Mesendoderm (in vitro differentiated cells): ENCODE results near the gene IRX2.

Source experiments
- DNase-seq: peaks from one replicate; pipeline ENCODE4 v3.0.0; 2013
- H2AK5ac ChIP-seq: 2 replicates; pipeline ENCODE4 v1.6.1; 2013; ENCODE audit warnings: low read length, inconsistent platforms
- H2BK120ac ChIP-seq: 2 replicates; pipeline ENCODE4 v1.6.1; 2013; ENCODE audit warnings: low read depth, mild to moderate bottlenecking, low read length, moderate library complexity, mixed read lengths
- H2BK15ac ChIP-seq: replicated peaks from 2 replicates; pipeline ENCODE4 v1.6.1; 2013; ENCODE audit warnings: low read depth, mild to moderate bottlenecking, moderate library complexity
- H2BK5ac ChIP-seq: 2 replicates; pipeline ENCODE4 v1.6.1; 2013; ENCODE audit warnings: low read length, inconsistent platforms
- H3K18ac ChIP-seq: 2 replicates; pipeline ENCODE4 v1.6.1; 2013; ENCODE audit warnings: mild to moderate bottlenecking, low read length, mixed read lengths
- H3K23ac ChIP-seq: one replicate; pipeline ENCODE4 v1.6.1; 2013; ENCODE audit warnings: low read length
- H3K27ac ChIP-seq: 2 replicates; pipeline ENCODE4 v1.5.1; 2013; ENCODE audit warnings: low read depth, mild to moderate bottlenecking, inconsistent platforms, low read length, moderate library complexity
- H3K27me3 ChIP-seq: 2 replicates; pipeline ENCODE4 v1.6.1; 2013; ENCODE audit warnings: low read length, control low read depth, mild to moderate bottlenecking, inconsistent platforms; ENCODE audit not compliant: insufficient read depth, poor library complexity
- H3K36me3 ChIP-seq: 2 replicates; pipeline ENCODE4 v1.6.1; 2013; ENCODE audit warnings: low read length, inconsistent platforms; ENCODE audit not compliant: control insufficient read depth, insufficient read depth
- H3K4ac ChIP-seq: one replicate; pipeline ENCODE4 v1.6.1; 2013; ENCODE audit warnings: low read depth, mild to moderate bottlenecking, low read length, moderate library complexity
- H3K4me1 ChIP-seq: 2 replicates; pipeline ENCODE4 v1.6.1; 2013; ENCODE audit warnings: low read depth, low read length, inconsistent platforms; ENCODE audit not compliant: control insufficient read depth
- H3K4me2 ChIP-seq: 2 replicates; pipeline ENCODE4 v1.6.1; 2013; ENCODE audit warnings: low read length
- H3K4me3 ChIP-seq: 2 replicates; pipeline ENCODE4 v1.5.1; 2013; ENCODE audit warnings: mild to moderate bottlenecking, low read length
- H3K56ac ChIP-seq: one replicate; pipeline ENCODE4 v1.6.1; 2013; ENCODE audit warnings: low read length
- H3K79me1 ChIP-seq: 2 replicates; pipeline ENCODE4 v1.6.1; 2013; ENCODE audit warnings: low read length, inconsistent platforms
- H3K79me2 ChIP-seq: 2 replicates; pipeline ENCODE4 v1.6.1; 2013; ENCODE audit warnings: mild to moderate bottlenecking, low read length; ENCODE audit not compliant: control insufficient read depth, insufficient read depth
- H3K9ac ChIP-seq: 2 replicates; pipeline ENCODE4 v1.6.1; 2013; ENCODE audit warnings: low read length, inconsistent platforms
- H4K5ac ChIP-seq: one replicate; pipeline ENCODE4 v1.6.1; 2013; ENCODE audit warnings: low read length
- H4K8ac ChIP-seq: one replicate; pipeline ENCODE4 v1.6.1; 2013; ENCODE audit warnings: low read depth, mild to moderate bottlenecking, control low read depth, low read length, moderate library complexity
- WGBS: extraction: QIAGEN DNeasy Blood & Tissue Kit; methylation state at CpG from one replicate; pipeline ENCODE4 v1.1.7; 2013; ENCODE audit warnings: low lambda C conversion rate, missing lambda C conversion rate; ENCODE audit not compliant: insufficient coverage; ENCODE audit errors: extremely low coverage; 5-methylcytosine and 5-hydroxymethylcytosine counted together

IRX2 gene

DNA sequence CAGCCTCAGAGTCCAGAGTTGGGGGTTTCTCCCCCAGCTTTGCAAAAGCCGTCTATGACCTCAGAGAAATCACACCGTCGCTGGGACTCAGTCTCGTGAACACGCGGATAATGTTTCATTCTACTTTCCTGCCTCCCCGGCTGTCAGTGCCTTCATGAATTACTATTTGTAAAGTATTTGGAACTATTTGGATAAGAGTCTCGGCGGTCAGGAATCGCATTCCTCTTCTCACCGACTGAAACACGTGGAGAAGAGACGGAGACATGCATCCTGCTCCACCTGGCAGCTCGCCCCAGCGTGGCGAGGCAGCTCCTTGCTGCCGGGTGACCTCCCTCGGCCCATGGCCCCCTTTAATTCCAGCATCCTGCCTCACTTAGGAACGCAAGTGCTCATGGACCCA, 23.9 kb downstream of the IRX2 start:
- H3K36me3 ChIP-seq, result no peaks in the 10 kb centered on the region
- no peak overlapping the region for H2BK120ac ChIP-seq
- H3K4me2 ChIP-seq, result no peak overlapping the region
- H3K56ac ChIP-seq, result no peak overlapping the region
- no peak overlapping the region for H2BK15ac ChIP-seq
- H4K8ac ChIP-seq, result no peak overlapping the region
- no peak overlapping the region for H3K27ac ChIP-seq
- no peaks in the 10 kb centered on the region for H3K79me2 ChIP-seq
- no peaks in the 10 kb centered on the region for H3K4me1 ChIP-seq
- H3K4ac ChIP-seq, result no peak overlapping the region
- no peak overlapping the region for H3K4me3 ChIP-seq
- no peak for DNase-seq
- H3K23ac ChIP-seq, result no peak overlapping the region
- no peak overlapping the region for H2BK5ac ChIP-seq
- H3K27me3 ChIP-seq, result no peaks in the 10 kb centered on the region
- no peak overlapping the region for H3K9ac ChIP-seq
- no peak overlapping the region for H2AK5ac ChIP-seq
- no CpG with 5 or more reads among the region's 19 CpGs for WGBS
- H3K18ac ChIP-seq, result no peak overlapping the region
- no peaks in the 10 kb centered on the region for H3K79me1 ChIP-seq
- H4K5ac ChIP-seq, result no peak overlapping the region

DNA sequence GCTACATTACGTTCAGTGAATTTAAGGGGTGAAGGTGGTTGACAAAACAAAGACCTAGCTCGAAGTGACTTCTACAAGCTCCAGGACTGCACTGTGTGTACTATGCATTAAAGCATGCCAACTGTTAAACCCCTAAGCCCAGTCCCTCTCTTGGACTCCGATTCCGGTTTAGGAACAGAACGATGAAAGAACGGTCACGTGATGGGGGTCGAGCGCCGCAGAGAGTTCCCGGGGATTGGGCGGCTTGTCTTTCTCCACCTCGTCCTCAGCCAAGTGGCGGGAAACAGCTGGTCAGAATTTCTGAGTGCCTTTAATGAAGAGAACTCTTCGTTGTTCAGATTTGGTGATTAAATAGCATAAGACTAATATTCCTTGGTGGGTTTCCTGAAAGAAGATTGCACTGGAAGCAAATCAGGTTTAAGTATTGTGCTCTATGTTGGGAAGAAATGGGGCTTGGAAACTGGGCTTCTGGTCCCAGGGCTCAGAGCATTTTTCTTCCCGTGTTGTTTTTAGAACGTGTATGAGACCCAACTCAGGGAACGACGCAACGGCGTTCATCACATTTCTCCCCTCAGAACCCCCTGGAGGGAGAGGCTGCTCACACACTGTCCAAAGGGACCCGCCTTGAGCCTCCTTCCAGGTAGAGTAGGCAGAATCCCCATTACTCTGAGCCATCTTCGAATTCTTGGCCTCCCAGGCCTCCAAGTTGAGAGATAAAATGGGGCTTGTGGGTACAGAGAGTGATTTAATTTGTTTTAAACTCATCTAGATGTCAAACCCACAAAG, 25.3 kb downstream of the IRX2 start:
- H3K4me1 ChIP-seq, result no peaks in the 10 kb centered on the region
- H3K56ac ChIP-seq, result no peak overlapping the region
- H2AK5ac ChIP-seq, result no peak overlapping the region
- no peak overlapping the region for H4K8ac ChIP-seq
- no peak overlapping the region for H2BK5ac ChIP-seq
- H3K79me1 ChIP-seq, result no peaks in the 10 kb centered on the region
- no peak overlapping the region for H4K5ac ChIP-seq
- no peak overlapping the region for H3K18ac ChIP-seq
- no peak overlapping the region for H3K27ac ChIP-seq
- no peak overlapping the region for H2BK120ac ChIP-seq
- no peak overlapping the region for H2BK15ac ChIP-seq
- H3K4ac ChIP-seq, result no peak overlapping the region
- no peak overlapping the region for H3K9ac ChIP-seq
- DNase-seq, result no peak
- H3K4me3 ChIP-seq, result no peak overlapping the region
- H3K27me3 ChIP-seq, result no peaks in the 10 kb centered on the region
- no peaks in the 10 kb centered on the region for H3K36me3 ChIP-seq
- no peaks in the 10 kb centered on the region for H3K79me2 ChIP-seq
- H3K4me2 ChIP-seq, result no peak overlapping the region
- no peak overlapping the region for H3K23ac ChIP-seq
- no CpG with 5 or more reads among the region's 23 CpGs for WGBS

GRCh38 chr5:2724831-2725230, 26.6 kb downstream of the IRX2 start:
- no peak overlapping the region for H3K9ac ChIP-seq
- no peak overlapping the region for H4K8ac ChIP-seq
- no peak for DNase-seq
- H3K23ac ChIP-seq, result no peak overlapping the region
- H3K4me1 ChIP-seq, result no peaks in the 10 kb centered on the region
- H3K36me3 ChIP-seq, result no peaks in the 10 kb centered on the region
- no peak overlapping the region for H3K27ac ChIP-seq
- no peak overlapping the region for H4K5ac ChIP-seq
- H3K27me3 ChIP-seq, result no peaks in the 10 kb centered on the region
- H2BK5ac ChIP-seq, result no peak overlapping the region
- H2AK5ac ChIP-seq, result no peak overlapping the region
- no peak overlapping the region for H3K4me2 ChIP-seq
- H3K79me2 ChIP-seq, result no peaks in the 10 kb centered on the region
- H3K18ac ChIP-seq, result no peak overlapping the region
- WGBS, result no CpG with 5 or more reads among the region's 5 CpGs
- H3K4me3 ChIP-seq, result no peak overlapping the region
- no peak overlapping the region for H3K56ac ChIP-seq
- H2BK15ac ChIP-seq, result no peak overlapping the region
- H3K4ac ChIP-seq, result no peak overlapping the region
- no peaks in the 10 kb centered on the region for H3K79me1 ChIP-seq
- H2BK120ac ChIP-seq, result no peak overlapping the region

GRCh38 chr5:2724031-2724581, 27.4 kb downstream of the IRX2 start:
- no peaks in the 10 kb centered on the region for H3K79me2 ChIP-seq
- no peaks in the 10 kb centered on the region for H3K27me3 ChIP-seq
- H3K23ac ChIP-seq, result no peak overlapping the region
- H3K4me2 ChIP-seq, result no peak overlapping the region
- no peak overlapping the region for H2BK5ac ChIP-seq
- no peak overlapping the region for H4K8ac ChIP-seq
- no peak overlapping the region for H4K5ac ChIP-seq
- no peak overlapping the region for H2AK5ac ChIP-seq
- no peak overlapping the region for H3K56ac ChIP-seq
- H2BK120ac ChIP-seq, result no peak overlapping the region
- H3K18ac ChIP-seq, result no peak overlapping the region
- H2BK15ac ChIP-seq, result no peak overlapping the region
- H3K4me1 ChIP-seq, result no peaks in the 10 kb centered on the region
- no peaks in the 10 kb centered on the region for H3K36me3 ChIP-seq
- no peak overlapping the region for H3K4ac ChIP-seq
- no peak for DNase-seq
- no peak overlapping the region for H3K4me3 ChIP-seq
- no peak overlapping the region for H3K27ac ChIP-seq
- no peak overlapping the region for H3K9ac ChIP-seq
- no peaks in the 10 kb centered on the region for H3K79me1 ChIP-seq
- WGBS, result no CpG with 5 or more reads among the region's 12 CpGs

GRCh38 chr5:2722901-2723300, 28.6 kb downstream of the IRX2 start:
- no CpG with 5 or more reads among the region's 7 CpGs for WGBS
- H3K79me2 ChIP-seq, result no peaks in the 10 kb centered on the region

More at GRCh38 chr5:2722901-2723300, 28.6 kb downstream of the IRX2 start:
- H3K79me1 ChIP-seq, result no peaks in the 10 kb centered on the region
- H3K56ac ChIP-seq, result no peak overlapping the region
- H2AK5ac ChIP-seq, result no peak overlapping the region
- H3K4ac ChIP-seq, result no peak overlapping the region
- no peak overlapping the region for H3K9ac ChIP-seq
- H3K18ac ChIP-seq, result no peak overlapping the region
- no peak overlapping the region for H3K27ac ChIP-seq
- no peaks in the 10 kb centered on the region for H3K36me3 ChIP-seq
- no peaks in the 10 kb centered on the region for H3K27me3 ChIP-seq
- no peak for DNase-seq
- no peak overlapping the region for H2BK5ac ChIP-seq
- no peak overlapping the region for H2BK15ac ChIP-seq
- no peak overlapping the region for H4K8ac ChIP-seq
- H2BK120ac ChIP-seq, result no peak overlapping the region
- no peak overlapping the region for H3K23ac ChIP-seq
- H3K4me3 ChIP-seq, result no peak overlapping the region
- H3K4me1 ChIP-seq, result no peaks in the 10 kb centered on the region
- H4K5ac ChIP-seq, result no peak overlapping the region
- H3K4me2 ChIP-seq, result no peak overlapping the region
